IMR-90 (cell line): ENCODE data around the gene LEO1. TPM values are rescaled to one million over a fixed set of nuclear protein-coding genes. Genes with fewer than 3 reads are reported as not detected.

Source experiments
- MAZ ChIP-seq: IDR thresholded peaks from 2 replicates; pipeline ENCODE4 v1.6.1; 2012; ENCODE audit warnings: low read depth, mild to moderate bottlenecking, low read length, improper control_type of control experiment, moderate library complexity, borderline replicate concordance
- MXI1 ChIP-seq: IDR thresholded peaks from 2 replicates; pipeline ENCODE4 v1.6.1; 2012; ENCODE audit warnings: low read depth, mild to moderate bottlenecking, low read length, moderate library complexity, borderline replicate concordance
- RCOR1 ChIP-seq: IDR thresholded peaks from 2 replicates; pipeline ENCODE4 v1.6.1; 2012; ENCODE audit warnings: mild to moderate bottlenecking, low read length, improper control_type of control experiment; ENCODE audit not compliant: insufficient replicate concordance
- polyA plus RNA-seq, 3 experiments: library from polyadenylated mRNA; depleted of rRNA; stranded (reverse); fragments of >200 nt; gene quantifications; 2 replicates each; pipeline ENCODE4 v1.2.3, GENCODE V29; 2012; ENCODE audit warnings: low replicate concordance in 1 of 3
- total RNA-seq: library from RNA; depleted of rRNA; stranded (reverse); fragments of >200 nt; gene quantifications from 2 replicates; pipeline ENCODE4 v1.2.3, GENCODE V29; 2012

Gene LEO1
- total and polyA plus RNA-seq, 2 of the 4 experiments (the other 2 are of a cell fraction), result 9.0 to 11.5 TPM

GRCh38 chr15:52019394-52020220 lies 48.0 kb upstream of the LEO1 start (continued):
- peak; percentile 65 for TF ChIP-seq RCOR1
- TF ChIP-seq MXI1, result peak; percentile 90
- TF ChIP-seq MAZ, result no peak
